ENCODE results near the gene PITRM1.
A peak's percentile ranks its signal among the peaks of the same experiment; 100 is the strongest.
"Not testable (repeated sequence)": the region's sequence is repeated elsewhere in the genome, so short reads cannot be mapped to it uniquely, and the experiment has no call there.

The PITRM1 gene

DNA sequence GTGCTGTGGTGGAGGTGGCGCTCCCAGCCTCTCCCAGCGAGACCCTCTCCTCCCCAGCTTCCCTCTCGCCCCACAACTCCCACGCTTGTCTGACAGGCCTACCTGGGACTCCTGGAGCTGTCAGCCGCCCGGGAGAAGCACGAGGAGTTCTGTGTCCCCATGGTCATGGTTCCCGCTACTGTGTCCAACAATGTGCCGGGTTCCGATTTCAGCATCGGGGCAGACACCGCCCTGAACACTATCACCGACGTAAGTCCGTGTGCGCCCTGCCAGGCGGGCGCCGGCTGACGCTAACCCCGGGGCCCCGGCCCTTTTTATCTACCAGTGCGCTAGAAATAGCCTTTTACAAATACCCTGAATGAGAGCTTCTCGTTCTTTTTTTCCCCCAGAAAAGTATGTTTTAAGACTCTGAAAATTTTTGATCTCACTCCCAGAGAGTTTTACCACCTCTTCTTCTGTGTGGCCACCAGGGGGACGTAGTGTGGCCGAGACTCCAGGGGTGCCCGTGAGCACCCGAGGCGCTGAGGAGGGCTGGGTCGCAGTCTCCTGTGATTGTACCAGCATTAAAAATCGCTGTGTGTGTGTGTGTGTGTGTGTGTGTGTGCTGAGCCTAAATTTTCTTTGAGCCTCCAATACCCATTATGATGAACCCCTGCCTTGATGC, 52.7 kb downstream of the PITRM1 start:
- DNase-seq = no peak

GRCh38 chr10:3118641-3119091, 53.9 kb downstream of the PITRM1 start:
- DNase-seq = no peak

GRCh38 chr10:3117486-3117885, 55.1 kb downstream of the PITRM1 start:
- no peak for DNase-seq

- DNase-seq = no peak
Measured at GRCh38 chr10:3116508-3117100, 56.0 kb downstream of the PITRM1 start.

DNA sequence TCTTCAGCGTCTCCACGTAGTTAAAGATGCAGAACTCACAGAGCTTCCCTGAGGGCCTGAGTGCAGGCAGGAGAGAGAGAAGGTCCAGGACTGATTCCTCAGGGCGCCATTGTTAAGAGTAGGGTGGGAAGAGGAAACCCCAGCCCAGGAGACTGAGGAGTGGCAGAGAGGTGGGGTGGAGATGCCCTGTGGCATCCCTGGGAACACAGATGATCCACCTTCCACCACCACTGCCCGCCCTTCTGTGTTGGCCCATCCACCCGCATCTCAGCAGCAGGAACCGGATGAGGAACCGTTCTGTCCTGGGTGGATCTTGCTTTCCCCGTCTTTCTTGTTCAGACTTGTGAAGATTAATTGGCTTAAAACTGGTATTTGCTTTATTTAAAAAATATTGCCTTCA, 56.9 kb downstream of the PITRM1 start:
- DNase-seq = no peak

GRCh38 chr10:3113343-3113720, 59.2 kb downstream of the PITRM1 start:
- DNase-seq = no peak

- no peak for DNase-seq
Measured at GRCh38 chr10:3111621-3112163, 60.9 kb downstream of the PITRM1 start.

- no peak for DNase-seq
Measured at GRCh38 chr10:3110782-3111620, 61.6 kb downstream of the PITRM1 start.

- DNase-seq = no peak
Measured at GRCh38 chr10:3109633-3110032, 62.9 kb downstream of the PITRM1 start.

DNA sequence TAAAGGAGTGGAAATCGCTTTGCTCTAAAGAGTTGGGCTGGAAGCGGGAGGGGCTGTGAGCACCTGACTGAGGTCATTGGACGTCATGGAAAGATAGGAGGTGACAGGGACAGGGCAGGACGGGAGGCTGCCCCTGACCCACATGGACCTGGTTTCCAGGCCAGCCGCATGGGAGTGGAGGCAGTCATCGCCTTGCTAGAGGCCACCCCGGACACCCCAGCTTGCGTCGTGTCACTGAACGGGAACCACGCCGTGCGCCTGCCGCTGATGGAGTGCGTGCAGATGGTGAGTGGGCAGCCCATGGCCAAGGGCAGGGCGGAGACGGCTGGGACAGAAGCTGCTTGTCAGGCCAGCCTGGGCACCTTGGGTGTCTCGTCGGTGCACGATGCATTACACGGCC, 63.4 kb downstream of the PITRM1 start:
- no peak for DNase-seq

GRCh38 chr10:3108575-3109105, 63.9 kb downstream of the PITRM1 start:
- no peak for DNase-seq

GRCh38 chr10:3108033-3108432, 64.5 kb downstream of the PITRM1 start:
- DNase-seq = no peak

- no peak for DNase-seq
Measured at GRCh38 chr10:3107426-3107961, 65.1 kb downstream of the PITRM1 start.

- DNase-seq = no peak
Measured at GRCh38 chr10:3106928-3107425, 65.6 kb downstream of the PITRM1 start.

GRCh38 chr10:3106328-3106727, 66.3 kb downstream of the PITRM1 start:
- not testable (repeated sequence) for DNase-seq

DNA sequence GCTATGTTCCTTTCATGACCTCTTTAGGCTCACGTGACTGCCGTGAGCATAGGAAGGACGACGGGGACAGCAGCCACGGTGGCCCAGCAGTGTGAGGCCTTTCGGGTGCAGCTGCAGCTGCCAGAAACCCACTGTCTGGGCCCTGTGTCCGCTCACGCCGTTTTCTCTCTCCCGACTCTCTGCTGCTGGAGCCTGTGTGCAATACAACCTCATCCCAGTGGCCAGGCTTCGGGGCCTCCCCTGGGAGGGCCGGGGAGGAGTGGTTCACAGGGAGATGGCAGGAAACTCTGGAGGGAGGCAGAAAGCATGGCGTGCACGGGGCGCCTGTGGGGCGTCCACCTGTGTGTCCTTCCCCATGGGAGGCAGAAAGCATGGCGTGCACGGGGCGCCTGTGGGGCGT, 66.7 kb downstream of the PITRM1 start:
- DNase-seq = no peak

GRCh38 chr10:3105166-3105565, 67.4 kb downstream of the PITRM1 start:
- no peak for DNase-seq

GRCh38 chr10:3104251-3104918, 68.2 kb downstream of the PITRM1 start:
- DNase-seq = no peak

GRCh38 chr10:3103646-3104045, 68.9 kb downstream of the PITRM1 start:
- DNase-seq = no peak

- DNase-seq = peak; percentile 11
Measured at GRCh38 chr10:3102720-3103427, 69.7 kb downstream of the PITRM1 start.

- no peak for DNase-seq
Measured at GRCh38 chr10:3100856-3101640, 71.5 kb downstream of the PITRM1 start.

All from NCI-H1092 treated with DMSO at 0.1 percent for 48 hours (cell line).